Panc1 (cell line): ENCODE results near the gene CABP2. TPM values are rescaled to one million over a fixed set of nuclear protein-coding genes. Genes with fewer than 3 reads are reported as not detected.

Experiments
- ATAC-seq: fragments of 200-7000 bp; cut with Tn5 transposase; 2 replicates; pipeline ENCODE4 v1.9.1; 2020; ENCODE audit warnings: mild to moderate bottlenecking, moderate library complexity
- BruUV-seq: library from RNA; stranded (reverse); fragments of 400-500 nt; replicated peaks from 2 replicates; lab custom pipeline; 2021; lab: Mats Ljungman, UMichigan
- CTCF ChIA-PET: fragments of 300-600 bp; sonication (Branson Sonifier 250); formaldehyde crosslinking; loops from one replicate; lab custom pipeline; 2022; ENCODE audit warnings: antibody characterized with exemption; lab: Charles Lee
- POLR2A ChIA-PET: fragments of 300-600 bp; sonication (Branson Sonifier 250); formaldehyde crosslinking; loops from one replicate; lab custom pipeline; 2022; ENCODE audit warnings: antibody characterized with exemption; lab: Charles Lee
- DNase-seq: peaks from one replicate; pipeline ENCODE4 v3.0.0-alpha.2; 2010; ENCODE audit warnings: low read depth, low spot score
- H3K27ac ChIP-seq: 2 replicates; pipeline ENCODE4 v1.5.1; 2011; ENCODE audit warnings: mild to moderate bottlenecking, low read length, inconsistent platforms
- H3K27me3 ChIP-seq: fragments of 200-500 bp; sonication (Bioruptor generic); 2 replicates; pipeline ENCODE4 v1.6.0; 2014; ENCODE audit warnings: low read length, inconsistent platforms; ENCODE audit not compliant: control insufficient read depth, insufficient read depth
- H3K36me3 ChIP-seq: fragments of 200-500 bp; sonication (Bioruptor generic); 2 replicates; pipeline ENCODE4 v1.5.1; 2014; ENCODE audit warnings: inconsistent platforms, mild to moderate bottlenecking, low read length, moderate library complexity; ENCODE audit not compliant: control insufficient read depth, insufficient read depth
- H3K4me1 ChIP-seq: 2 replicates; pipeline ENCODE4 v1.5.1; 2011; ENCODE audit warnings: inconsistent platforms, mild to moderate bottlenecking, low read length, moderate library complexity; ENCODE audit not compliant: control insufficient read depth, insufficient read depth
- H3K4me3 ChIP-seq, 2 experiments: 2 replicates each; pipeline ENCODE4 v1.5.1; 2011 to 2012; ENCODE audit warnings: low read depth in 2 of 2, low read length in 2 of 2, mild to moderate bottlenecking in 2 of 2, inconsistent platforms in 1 of 2, moderate library complexity in 1 of 2
- H3K9me3 ChIP-seq: fragments of 200-500 bp; sonication (Bioruptor generic); 2 replicates; pipeline ENCODE4 v1.5.1; 2014; ENCODE audit warnings: low read depth, mild to moderate bottlenecking, inconsistent platforms, low read length, moderate library complexity; ENCODE audit not compliant: control insufficient read depth, insufficient read depth
- POLR2AphosphoS5 ChIP-seq: IDR thresholded peaks from 2 replicates; pipeline ENCODE4 v1.6.1; 2012; ENCODE audit warnings: mild to moderate bottlenecking, low read depth, low read length, moderate library complexity
- SIN3A ChIP-seq: IDR thresholded peaks from 2 replicates; pipeline ENCODE4 v1.6.1; 2012; ENCODE audit warnings: low read depth, mild to moderate bottlenecking, low read length, moderate library complexity, borderline replicate concordance; ENCODE audit not compliant: insufficient read depth
- TCF7L2 ChIP-seq: IDR thresholded peaks from 2 replicates; pipeline ENCODE4 v1.6.1; 2011; ENCODE audit warnings: mild to moderate bottlenecking, low read depth, low read length, inconsistent platforms
- in situ Hi-C: cut with HindIII; loops from 2 replicates; pipeline ENCODE4 v1.10.0; 2016; ENCODE audit warnings: low sequenced_read_pairs, low pct_unique_long_range_greater_than_20kb
- intact Hi-C: fragments of 100-400 bp; cut with micrococcal nuclease; formaldehyde crosslinking; loops from one replicate; pipeline ENCODE4 v1.10.0; 2022; ENCODE audit not compliant: unreplicated experiment
- total RNA-seq: library from RNA; stranded (reverse); gene quantifications from one replicate; pipeline ENCODE4 v1.2.1, GENCODE V29; 2021; ENCODE audit not compliant: unreplicated experiment
- TF ChIP-seq, protein P1 (sequence below), 2 experiments: IDR thresholded peaks; 2 replicates each; pipeline ENCODE4 v1.6.1; 2011 to 2012; ENCODE audit warnings: low read depth in 2 of 2, control low read depth in 1 of 2, low read length in 1 of 2, mild to moderate bottlenecking in 1 of 2, moderate library complexity in 1 of 2; ENCODE audit not compliant: insufficient read depth in 1 of 2
- TF ChIP-seq, protein P2 (sequence below): fragments of 450-650 bp; IDR thresholded peaks from 2 replicates; pipeline ENCODE4 v1.5.1; 2017; ENCODE audit warnings: mild to moderate bottlenecking

CABP2 gene
- total RNA-seq, 1 experiment from 2014 or later: not detected

DNA sequence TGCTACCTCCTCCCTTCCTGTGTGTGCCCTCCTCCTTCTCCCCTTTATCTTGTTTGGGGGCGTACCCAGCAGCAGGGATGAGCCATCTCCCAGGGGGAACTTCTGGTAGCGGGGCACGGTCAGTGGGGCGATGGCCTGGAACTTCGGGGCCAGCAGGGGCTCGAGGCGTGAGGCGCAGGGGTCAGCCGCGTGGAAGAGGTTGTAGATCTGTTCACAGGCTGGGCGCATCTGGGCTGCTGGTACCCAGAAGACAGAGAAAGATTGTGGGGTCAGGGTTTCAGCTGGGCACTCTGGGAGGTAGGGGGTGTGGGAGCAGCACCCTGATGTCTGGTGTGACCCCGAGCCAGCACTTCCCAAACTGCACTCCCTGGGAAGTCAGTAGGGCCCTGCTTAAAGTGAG lies 27.1 kb downstream of the CABP2 start:
- intact Hi-C loops: no loop called here
- no peak overlapping the region for H3K27ac ChIP-seq
- BruUV-seq: no TSS peak
- DNase-seq: no peak
- H3K4me1 ChIP-seq: no peaks in the 10 kb centered on the region; the same call in 1 of the 2 replicates
- TF ChIP-seq POLR2AphosphoS5 (no peak), TCF7L2 (no peak), SIN3A (no peak)
- TF ChIP-seq, protein P1, sequence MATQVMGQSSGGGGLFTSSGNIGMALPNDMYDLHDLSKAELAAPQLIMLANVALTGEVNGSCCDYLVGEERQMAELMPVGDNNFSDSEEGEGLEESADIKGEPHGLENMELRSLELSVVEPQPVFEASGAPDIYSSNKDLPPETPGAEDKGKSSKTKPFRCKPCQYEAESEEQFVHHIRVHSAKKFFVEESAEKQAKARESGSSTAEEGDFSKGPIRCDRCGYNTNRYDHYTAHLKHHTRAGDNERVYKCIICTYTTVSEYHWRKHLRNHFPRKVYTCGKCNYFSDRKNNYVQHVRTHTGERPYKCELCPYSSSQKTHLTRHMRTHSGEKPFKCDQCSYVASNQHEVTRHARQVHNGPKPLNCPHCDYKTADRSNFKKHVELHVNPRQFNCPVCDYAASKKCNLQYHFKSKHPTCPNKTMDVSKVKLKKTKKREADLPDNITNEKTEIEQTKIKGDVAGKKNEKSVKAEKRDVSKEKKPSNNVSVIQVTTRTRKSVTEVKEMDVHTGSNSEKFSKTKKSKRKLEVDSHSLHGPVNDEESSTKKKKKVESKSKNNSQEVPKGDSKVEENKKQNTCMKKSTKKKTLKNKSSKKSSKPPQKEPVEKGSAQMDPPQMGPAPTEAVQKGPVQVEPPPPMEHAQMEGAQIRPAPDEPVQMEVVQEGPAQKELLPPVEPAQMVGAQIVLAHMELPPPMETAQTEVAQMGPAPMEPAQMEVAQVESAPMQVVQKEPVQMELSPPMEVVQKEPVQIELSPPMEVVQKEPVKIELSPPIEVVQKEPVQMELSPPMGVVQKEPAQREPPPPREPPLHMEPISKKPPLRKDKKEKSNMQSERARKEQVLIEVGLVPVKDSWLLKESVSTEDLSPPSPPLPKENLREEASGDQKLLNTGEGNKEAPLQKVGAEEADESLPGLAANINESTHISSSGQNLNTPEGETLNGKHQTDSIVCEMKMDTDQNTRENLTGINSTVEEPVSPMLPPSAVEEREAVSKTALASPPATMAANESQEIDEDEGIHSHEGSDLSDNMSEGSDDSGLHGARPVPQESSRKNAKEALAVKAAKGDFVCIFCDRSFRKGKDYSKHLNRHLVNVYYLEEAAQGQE (IDR thresholded peaks at IDR 0.05; ENCODE audit: insufficient read depth in 1 of 2, low read depth in 2 of 2, low read length in 1 of 2): no peak
- TF ChIP-seq, protein P2, sequence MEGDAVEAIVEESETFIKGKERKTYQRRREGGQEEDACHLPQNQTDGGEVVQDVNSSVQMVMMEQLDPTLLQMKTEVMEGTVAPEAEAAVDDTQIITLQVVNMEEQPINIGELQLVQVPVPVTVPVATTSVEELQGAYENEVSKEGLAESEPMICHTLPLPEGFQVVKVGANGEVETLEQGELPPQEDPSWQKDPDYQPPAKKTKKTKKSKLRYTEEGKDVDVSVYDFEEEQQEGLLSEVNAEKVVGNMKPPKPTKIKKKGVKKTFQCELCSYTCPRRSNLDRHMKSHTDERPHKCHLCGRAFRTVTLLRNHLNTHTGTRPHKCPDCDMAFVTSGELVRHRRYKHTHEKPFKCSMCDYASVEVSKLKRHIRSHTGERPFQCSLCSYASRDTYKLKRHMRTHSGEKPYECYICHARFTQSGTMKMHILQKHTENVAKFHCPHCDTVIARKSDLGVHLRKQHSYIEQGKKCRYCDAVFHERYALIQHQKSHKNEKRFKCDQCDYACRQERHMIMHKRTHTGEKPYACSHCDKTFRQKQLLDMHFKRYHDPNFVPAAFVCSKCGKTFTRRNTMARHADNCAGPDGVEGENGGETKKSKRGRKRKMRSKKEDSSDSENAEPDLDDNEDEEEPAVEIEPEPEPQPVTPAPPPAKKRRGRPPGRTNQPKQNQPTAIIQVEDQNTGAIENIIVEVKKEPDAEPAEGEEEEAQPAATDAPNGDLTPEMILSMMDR: no peak
- ChIA-PET CTCF (no interaction called here), POLR2A (no interaction called here)
- no peak for ATAC-seq
- no peaks in the 10 kb centered on the region for H3K36me3 ChIP-seq
- in situ Hi-C loops: no loop called here
- H3K9me3 ChIP-seq: no peaks in the 10 kb centered on the region
- H3K4me3 ChIP-seq: no peak overlapping the region
- no peaks in the 10 kb centered on the region for H3K27me3 ChIP-seq

DNA sequence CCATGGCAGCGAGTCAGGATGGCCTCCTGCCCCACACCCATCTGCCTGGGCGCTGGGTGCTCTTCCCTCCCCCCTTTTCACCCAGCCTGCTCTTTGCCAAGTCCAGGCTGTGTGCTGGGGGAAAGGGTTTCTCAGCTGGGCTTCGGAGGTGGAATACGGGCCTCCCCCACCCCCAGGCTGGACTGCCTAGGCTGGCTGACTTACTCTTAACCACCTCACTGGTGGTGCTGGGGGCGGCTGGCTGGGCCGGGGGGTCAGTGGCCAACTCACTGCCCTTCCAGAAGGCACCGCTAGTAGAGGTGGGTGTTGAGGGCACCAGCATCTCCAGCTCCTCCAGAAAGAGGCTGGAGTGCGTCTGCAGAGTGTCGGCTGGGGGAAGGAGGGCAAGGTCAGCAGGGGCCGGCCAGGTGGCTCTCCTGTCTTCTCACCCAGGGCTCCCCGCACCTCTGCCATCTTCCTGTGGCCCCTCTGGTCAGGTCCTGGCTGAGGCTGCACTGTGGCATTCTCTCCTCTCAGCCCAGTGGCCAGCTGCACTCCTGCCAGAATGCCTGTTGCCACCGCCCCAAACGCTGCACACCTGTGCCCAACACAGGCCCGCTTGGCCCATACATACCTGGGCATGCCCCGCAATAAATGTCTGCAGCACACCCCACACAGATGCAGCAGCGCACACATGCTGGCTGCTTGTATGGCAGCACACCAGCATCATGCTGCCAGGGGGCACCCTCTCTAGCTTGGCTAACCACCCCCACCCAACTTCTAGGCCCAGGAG lies 27.8 kb downstream of the CABP2 start:
- TF ChIP-seq, protein P2: no peak
- TF ChIP-seq POLR2AphosphoS5 (no peak), SIN3A (no peak), TCF7L2 (no peak)
- TF ChIP-seq, protein P1 (IDR thresholded peaks at IDR 0.05; ENCODE audit: insufficient read depth in 1 of 2, low read depth in 2 of 2, low read length in 1 of 2): no peak
- ATAC-seq: no peak
- Histone ChIP-seq H3K27me3 (no peaks in the 10 kb centered on the region), H3K9me3 (no peaks in the 10 kb centered on the region), H3K36me3 (no peaks in the 10 kb centered on the region), H3K4me1 (no peaks in the 10 kb centered on the region; the same call in 1 of the 2 replicates), H3K27ac (no peak overlapping the region), H3K4me3 (no peak overlapping the region)
- ChIA-PET POLR2A (no interaction called here), CTCF (no interaction called here)
- in situ Hi-C loops: no loop called here
- intact Hi-C loops: no loop called here
- no TSS peak for BruUV-seq
- DNase-seq: no peak
